Kidney (tissue), 14 donors: ENCODE data around the gene DIPK1A. TPM values are rescaled to one million over a fixed set of nuclear protein-coding genes. Genes with fewer than 3 reads are reported as not detected.

Experiments used
- DNase-seq, 5 donors: peaks; one replicate each; pipeline ENCODE4 v3.0.0-alpha.2; 2013 to 2020
- FAIRE-seq: peaks from 2 replicates; lab custom pipeline; 2012; peaks lifted over from hg19 to GRCh38; lab: Jason Lieb, UNC
- H3K27ac ChIP-seq, 2 donors: one replicate each; pipeline ENCODE4 v1.7.0; 2013; ENCODE audit warnings: low read depth in 2 of 2, low read length in 2 of 2, inconsistent platforms in 1 of 2
- H3K27me3 ChIP-seq: one replicate; pipeline ENCODE4 v1.7.1; 2013; ENCODE audit warnings: low read length, inconsistent platforms; ENCODE audit not compliant: control insufficient read depth, insufficient read depth
- H3K36me3 ChIP-seq, 3 donors: one replicate each; pipeline versions ENCODE4 v1.7.0 to v1.7.1; 2013; ENCODE audit warnings: low read length in 3 of 3, control low read depth in 1 of 3, inconsistent platforms in 1 of 3; ENCODE audit not compliant: insufficient read depth in 3 of 3, control insufficient read depth in 2 of 3
- H3K4me1 ChIP-seq, 3 donors: one replicate each; pipeline versions ENCODE4 v1.7.0 to v1.7.1; 2013; ENCODE audit warnings: low read length in 3 of 3, inconsistent platforms in 1 of 3, low read depth in 1 of 3; ENCODE audit not compliant: control insufficient read depth in 2 of 3, insufficient read depth in 2 of 3
- H3K4me3 ChIP-seq, 3 donors: one replicate each; pipeline versions ENCODE4 v1.7.0 to v1.8.1; 2013; ENCODE audit warnings: low read length in 3 of 3, control low read depth in 1 of 3, inconsistent platforms in 1 of 3
- H3K9ac ChIP-seq, 3 donors: one replicate each; pipeline versions ENCODE4 v1.7.0 to v1.7.1; 2013; ENCODE audit warnings: low read length in 3 of 3, control low read depth in 1 of 3, inconsistent platforms in 1 of 3
- H3K9me3 ChIP-seq, 3 donors: one replicate each; pipeline versions ENCODE4 v1.7.0 to v1.7.1; 2013; ENCODE audit warnings: low read length in 3 of 3, control low read depth in 1 of 3, inconsistent platforms in 1 of 3; ENCODE audit not compliant: control insufficient read depth in 2 of 3, insufficient read depth in 1 of 3
- CTCF ChIP-seq: IDR thresholded peaks from 3 replicates; pipeline ENCODE4 v1.5.1; 2012; ENCODE audit warnings: mild to moderate bottlenecking, moderate library complexity, borderline replicate concordance; ENCODE audit not compliant: insufficient read depth; ENCODE audit errors: extremely low read depth
- intact Hi-C: fragments of 100-400 bp; cut with DNase I; formaldehyde crosslinking; loops from one replicate; pipeline ENCODE4 v1.11.1; 2022
- polyA plus RNA-seq: library from polyadenylated mRNA; stranded (reverse); fragments of 350-450 nt; fragmentation: Illumina TruSeq; extraction: RNeasy Lipid Tissue Mini Kit (QIAGEN cat#74804); gene quantifications from one replicate; pipeline ENCODE4 v1.2.3, GENCODE V29; 2014; ENCODE audit warnings: low read depth, low replicate concordance; ENCODE audit not compliant: insufficient read depth
- total RNA-seq: library from RNA; stranded (reverse); fragmentation: NEBNext Ultra II Directional; extraction: Animal tissue kit (Norgen Biotek cat#: 25700); gene quantifications from one replicate; pipeline ENCODE4 v1.2.1, GENCODE V29; 2021
- donor health status: control.
- donor health status: control.
- donor health status: control.
- donor health status: control.
- donor health status: control.
- donor health status: DM: yes; HTN: yes; CAD: no.
- donor health status: Normal renal cell carcinoma (clear cell type).

The DIPK1A gene
- total and polyA plus RNA-seq, 2 donors from 2014 or later: 4.0 to 6.1 TPM

GRCh38 chr1:92850019-92850418 lies 111.2 kb downstream of the DIPK1A start:
- no peak overlapping the region for H3K9ac ChIP-seq
- no peak for FAIRE-seq
- no peaks in the 10 kb centered on the region for H3K36me3 ChIP-seq
- no peaks in the 10 kb centered on the region for H3K27me3 ChIP-seq
- no peak overlapping the region for H3K4me3 ChIP-seq
- no peak for TF ChIP-seq CTCF
- intact Hi-C loops: no loop called here
- DNase-seq: no peak
- H3K9me3 ChIP-seq: no peaks in the 10 kb centered on the region
- no peak overlapping the region for H3K27ac ChIP-seq
- no peaks in the 10 kb centered on the region for H3K4me1 ChIP-seq

GRCh38 chr1:92848201-92848600 lies 113.1 kb downstream of the DIPK1A start:
- DNase-seq (no peak), FAIRE-seq (no peak)
- Histone ChIP-seq H3K27ac (no peak overlapping the region), H3K9me3 (no peaks in the 10 kb centered on the region), H3K36me3 (peaks cover 0 to 3% (median 0%) of the 10 kb centered on the region in 3 donors), H3K4me1 (no peaks in the 10 kb centered on the region), H3K4me3 (no peak overlapping the region), H3K27me3 (no peaks in the 10 kb centered on the region), H3K9ac (no peak overlapping the region)
- intact Hi-C loops: no loop called here
- TF ChIP-seq CTCF: no peak

DNA sequence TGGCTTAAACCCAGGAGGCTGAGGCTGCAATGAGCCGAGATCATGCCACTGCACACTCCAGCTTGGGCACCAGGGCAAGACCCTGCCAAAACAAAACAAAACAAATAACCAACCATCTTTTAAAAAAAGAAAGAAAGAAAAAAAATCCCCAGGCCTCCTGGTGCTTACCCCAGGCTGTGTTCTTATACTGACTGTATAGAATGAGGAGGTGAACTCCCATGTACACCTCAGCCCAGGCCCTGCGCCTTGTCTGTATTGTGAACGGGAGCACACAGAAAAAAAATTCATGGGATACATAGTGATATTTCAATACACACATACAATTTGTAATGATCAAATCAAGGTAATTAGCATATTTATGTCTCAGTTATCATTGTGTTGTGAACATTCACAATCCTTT lies 115.4 kb downstream of the DIPK1A start:
- H3K27me3 ChIP-seq: no peaks in the 10 kb centered on the region
- no peak overlapping the region for H3K27ac ChIP-seq
- no peak for FAIRE-seq
- H3K36me3 ChIP-seq: peaks cover 2 to 15% (median 14%) of the 10 kb centered on the region in 3 donors
- intact Hi-C loops: no loop called here
- no peak overlapping the region for H3K4me3 ChIP-seq
- TF ChIP-seq CTCF: no peak
- no peak for DNase-seq
- no peak overlapping the region for H3K9ac ChIP-seq
- H3K9me3 ChIP-seq: no peaks in the 10 kb centered on the region
- no peaks in the 10 kb centered on the region for H3K4me1 ChIP-seq

- intact Hi-C loops: no loop called here
- FAIRE-seq: no peak
- no peak for TF ChIP-seq CTCF
- no peaks in the 10 kb centered on the region for H3K4me1 ChIP-seq
- no peak overlapping the region for H3K9ac ChIP-seq
- DNase-seq: no peak
- peaks cover 7 to 26% (median 20%) of the 10 kb centered on the region in 3 donors for H3K36me3 ChIP-seq
- H3K27ac ChIP-seq: no peak overlapping the region
- no peaks in the 10 kb centered on the region for H3K27me3 ChIP-seq
- no peak overlapping the region for H3K4me3 ChIP-seq
- H3K9me3 ChIP-seq: no peaks in the 10 kb centered on the region
Measured at GRCh38 chr1:92844439-92844838, 116.8 kb downstream of the DIPK1A start.
